Stimulated activated CD4-positive, alpha-beta T cell treated with anti-CD3 and anti-CD28 coated beads, Interleukin-1b, Interleukin-23, amount 100 ng/mL, for 48 hours (primary cell): ENCODE data around the gene SMIM30.
A peak's percentile ranks its signal among the peaks of the same experiment; 100 is the strongest.
"Not testable (repeated sequence)": the region's sequence is repeated elsewhere in the genome, so short reads cannot be mapped to it uniquely, and the experiment has no call there.

ENCODE experiments used
- DNase-seq: peaks from one replicate; pipeline ENCODE4 v3.0.0-alpha.2; 2020

Gene SMIM30

GRCh38 chr7:113118074-113118959, at the start of gene SMIM30:
Gene SMIM30 (minus strand): TSS chr7:113118554. CDS start chr7:113117578, 976 bp downstream.
- peak; percentile 88 for DNase-seq

DNA sequence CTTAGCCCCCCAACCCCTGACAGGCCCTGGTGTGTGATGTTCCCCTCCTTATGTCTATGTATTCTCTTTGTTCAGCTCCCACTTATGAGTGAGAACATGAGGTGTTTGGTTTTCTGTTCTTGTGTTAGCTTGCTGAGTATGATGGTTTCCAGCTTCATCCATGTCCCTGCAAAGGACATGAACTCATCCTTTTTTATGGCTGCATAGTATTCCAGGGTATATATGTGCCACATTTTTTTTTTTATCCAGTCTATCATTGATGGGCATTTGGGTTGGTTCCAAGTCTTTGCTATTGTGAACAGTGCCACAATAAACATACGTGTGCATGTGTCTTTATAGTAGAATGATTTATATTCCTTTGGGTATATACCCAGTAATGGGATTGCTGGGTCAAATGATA, 47.8 kb upstream of the SMIM30 start:
- DNase-seq = not testable (repeated sequence)

DNA sequence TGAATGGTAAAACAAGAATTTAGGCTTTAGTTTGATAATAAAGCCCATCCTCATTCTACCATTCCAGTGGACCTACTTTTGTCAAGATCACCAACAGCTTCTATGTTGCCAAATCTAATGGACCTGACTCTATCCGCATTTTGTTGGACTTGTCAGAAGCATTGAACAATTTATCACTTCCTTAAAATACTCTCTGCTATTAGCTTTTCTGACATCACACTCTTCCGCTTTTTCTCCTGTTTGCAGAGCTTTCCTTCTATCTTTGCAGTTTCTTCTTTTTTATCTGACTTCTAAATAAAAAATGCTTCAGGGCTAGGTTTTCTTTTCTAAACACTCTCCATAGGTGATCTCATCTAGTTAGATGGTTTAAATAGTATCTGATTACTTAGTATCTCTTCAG, 42.7 kb upstream of the SMIM30 start:
- no peak for DNase-seq

- no peak for DNase-seq
Observed at GRCh38 chr7:113159746-113160339, 41.5 kb upstream of the SMIM30 start.

DNA sequence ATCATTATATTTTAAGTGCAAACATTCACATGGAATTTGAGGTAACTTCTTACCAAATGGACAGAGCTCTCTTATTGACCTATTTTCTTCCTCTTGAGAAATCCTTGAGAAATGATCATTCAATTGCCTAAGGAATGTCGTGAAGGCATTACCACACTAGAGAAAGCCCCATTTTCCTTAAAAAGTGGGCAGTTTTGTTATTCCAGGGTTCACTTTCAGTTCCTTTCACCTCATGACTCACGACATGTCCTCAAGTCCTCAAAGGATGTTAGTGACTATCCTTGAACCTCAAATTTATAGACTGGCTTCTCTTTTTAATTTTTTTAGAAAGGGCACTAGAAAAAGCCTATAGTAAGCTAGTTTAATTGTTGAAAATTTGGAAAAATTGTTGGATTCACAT, 40.4 kb upstream of the SMIM30 start:
- DNase-seq = no peak

GRCh38 chr7:113154117-113154516, 35.8 kb upstream of the SMIM30 start:
- DNase-seq = no peak

DNA sequence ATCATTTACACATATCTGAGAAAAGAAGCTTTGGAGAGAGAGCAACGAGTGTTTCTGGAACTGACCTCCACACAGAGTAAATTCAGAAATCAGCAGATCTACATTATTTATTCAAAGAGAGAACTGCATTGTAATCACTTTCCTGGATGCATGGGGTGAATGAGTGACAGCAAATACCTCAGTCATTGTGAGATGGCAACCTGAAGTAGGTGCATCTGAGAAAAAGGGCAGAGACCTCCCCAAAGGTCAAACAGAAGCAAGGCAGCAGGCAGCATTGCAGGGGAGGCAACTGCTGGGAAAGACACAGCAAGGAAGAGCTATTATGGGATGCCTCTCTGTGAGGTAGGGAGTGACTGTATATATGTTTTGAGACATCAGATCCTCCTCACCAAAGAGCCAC, 26.5 kb upstream of the SMIM30 start:
- DNase-seq = no peak

DNA sequence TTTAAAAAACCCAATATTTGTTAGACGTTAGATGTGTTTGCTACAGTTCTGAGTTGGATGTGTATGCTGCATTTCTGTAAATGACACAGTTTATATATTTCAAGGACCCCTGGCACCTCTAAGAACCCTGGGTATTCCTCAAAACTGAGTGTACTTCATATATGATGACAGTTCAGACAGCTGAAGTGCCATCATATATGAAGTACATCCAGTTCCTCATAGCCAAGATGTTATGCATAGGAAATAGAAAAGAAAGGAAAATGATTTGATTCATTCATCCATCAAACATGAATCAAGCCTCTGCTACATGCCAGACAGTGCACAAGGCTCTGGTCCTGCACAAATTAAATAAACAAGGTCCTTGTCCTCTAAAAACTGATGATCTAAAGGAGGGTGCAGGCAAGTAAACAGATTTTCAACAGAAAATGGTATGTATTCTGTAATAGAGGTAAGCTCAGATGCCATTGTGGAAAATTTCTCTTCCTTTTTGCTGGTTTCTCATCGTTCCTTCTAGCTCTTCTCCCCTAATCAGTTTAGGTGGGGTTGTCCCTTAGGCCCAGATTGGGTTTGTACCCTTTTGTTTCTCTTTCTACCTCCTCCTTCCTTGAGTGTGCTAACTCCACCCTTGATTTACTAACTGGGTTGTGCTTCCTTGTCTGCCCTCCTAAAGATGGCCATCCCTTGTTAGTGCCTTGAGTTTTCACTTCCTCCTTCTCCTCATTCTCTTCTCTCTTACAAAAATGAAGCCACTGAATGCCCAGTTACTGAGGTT, 25.3 kb upstream of the SMIM30 start:
- no peak for DNase-seq

DNA sequence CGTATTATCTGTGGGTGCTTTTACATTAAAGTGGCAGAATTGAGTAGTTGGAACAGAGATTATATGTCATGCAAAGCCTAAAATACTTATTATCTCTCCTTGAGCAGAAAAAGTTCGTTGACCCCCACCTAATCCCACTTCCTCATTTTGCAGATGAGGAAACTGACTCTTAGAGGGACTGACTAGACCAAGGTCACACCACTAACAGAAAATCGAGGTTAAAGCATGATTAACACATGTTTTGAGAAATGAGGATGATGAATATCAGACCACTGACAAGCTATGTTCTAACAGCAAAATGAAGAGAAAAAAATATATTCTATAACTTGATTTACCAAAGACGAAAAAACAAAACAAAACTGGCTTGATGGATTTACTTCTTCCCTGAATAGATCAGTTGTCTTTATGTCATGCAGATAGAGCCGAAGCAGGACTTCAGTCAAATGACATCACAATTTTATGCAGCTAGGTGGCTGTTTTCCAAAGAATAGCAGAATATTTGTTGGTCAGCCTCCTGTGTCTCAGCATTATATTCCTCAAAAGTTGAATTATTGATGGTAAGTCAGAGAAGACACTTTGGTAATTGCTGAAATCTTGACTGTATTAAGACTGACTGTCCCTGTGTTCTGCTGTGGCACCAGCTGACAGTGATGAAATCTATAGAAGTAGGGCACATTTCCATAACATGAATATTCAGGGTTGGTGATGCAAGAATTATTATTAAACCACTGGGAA, 24.2 kb upstream of the SMIM30 start:
- no peak for DNase-seq

GRCh38 chr7:113141803-113142202, 23.4 kb upstream of the SMIM30 start:
- DNase-seq = no peak

DNA sequence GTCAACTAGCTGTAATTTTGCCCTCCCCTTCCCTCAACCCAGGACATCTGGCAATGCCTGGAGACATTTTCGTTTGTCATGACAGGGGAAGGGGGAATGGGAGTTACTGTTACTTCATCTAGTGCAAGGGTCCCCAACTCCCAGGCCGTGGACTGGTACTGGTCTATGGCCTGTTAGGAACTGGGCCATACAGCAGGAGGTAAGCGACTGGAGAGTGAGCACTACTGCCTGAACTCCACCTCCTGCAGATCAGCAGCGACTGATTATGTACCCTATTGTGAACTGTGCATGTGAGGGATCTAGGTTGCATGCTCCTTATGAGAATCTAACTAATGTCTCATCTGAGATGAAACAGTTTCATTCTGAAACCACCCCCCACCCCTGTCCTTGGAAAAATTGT, 22.6 kb upstream of the SMIM30 start:
- no peak for DNase-seq

- no peak for DNase-seq
Observed at GRCh38 chr7:113137241-113137640, 18.9 kb upstream of the SMIM30 start.

DNA sequence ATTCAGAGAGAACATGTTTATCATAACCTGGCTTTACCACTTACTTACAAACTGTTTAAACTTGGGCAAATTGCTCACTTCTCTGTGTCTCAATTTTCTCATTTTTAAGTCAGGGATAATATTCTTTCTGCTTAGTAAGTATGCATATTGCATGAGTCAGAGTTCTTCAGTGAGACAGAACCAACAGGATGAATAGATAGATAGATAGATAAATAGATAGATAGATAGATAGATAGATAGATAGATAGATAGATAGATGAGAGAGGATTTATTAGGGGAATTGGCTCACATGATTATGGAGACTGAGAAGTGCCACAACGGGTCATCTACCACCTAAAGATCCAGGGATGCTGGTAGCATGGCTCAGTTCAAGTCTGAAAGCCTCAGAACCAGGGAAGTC, 15.7 kb upstream of the SMIM30 start:
- no peak for DNase-seq

- DNase-seq = no peak
Observed at GRCh38 chr7:113131367-113131766, 13.0 kb upstream of the SMIM30 start.

DNA sequence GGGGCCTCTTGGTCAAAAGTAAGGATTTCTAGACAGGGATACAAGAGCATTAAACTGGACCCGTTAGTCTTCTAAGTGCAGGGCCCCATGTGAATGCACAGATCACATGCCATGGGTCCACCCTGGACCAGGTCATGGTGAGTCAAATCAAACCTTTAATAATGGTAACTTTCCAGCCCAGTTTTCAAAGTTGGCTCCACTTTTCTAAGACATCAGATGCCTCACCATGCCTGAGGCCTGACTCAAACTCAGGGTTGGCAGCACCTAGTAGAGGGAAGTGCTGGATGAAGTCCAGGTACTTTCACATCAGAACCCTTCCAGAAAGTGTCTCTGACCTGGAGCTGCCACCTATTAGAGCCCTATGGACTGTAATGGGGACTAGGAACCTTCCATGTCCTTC, 9.7 kb upstream of the SMIM30 start:
- no peak for DNase-seq

DNA sequence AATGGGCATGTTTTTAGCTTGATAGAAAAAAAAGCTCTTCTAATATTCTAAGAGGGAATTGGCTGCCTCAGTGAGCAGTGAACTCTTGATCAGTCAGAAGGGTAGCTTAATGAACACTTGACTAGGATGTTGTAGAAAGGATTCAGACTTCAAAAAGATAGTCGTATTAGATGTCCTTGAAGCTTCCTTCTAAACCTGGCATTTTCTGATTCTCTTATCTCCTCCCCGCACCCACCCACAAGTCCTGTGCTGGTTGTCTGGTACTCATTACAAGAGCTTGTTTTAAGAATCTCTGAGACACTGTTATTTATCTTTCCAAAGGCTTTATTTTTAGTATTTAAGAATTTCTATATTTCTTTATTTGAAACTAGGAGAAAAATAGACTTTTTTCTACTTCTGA, 7.4 kb upstream of the SMIM30 start:
- DNase-seq = no peak

DNA sequence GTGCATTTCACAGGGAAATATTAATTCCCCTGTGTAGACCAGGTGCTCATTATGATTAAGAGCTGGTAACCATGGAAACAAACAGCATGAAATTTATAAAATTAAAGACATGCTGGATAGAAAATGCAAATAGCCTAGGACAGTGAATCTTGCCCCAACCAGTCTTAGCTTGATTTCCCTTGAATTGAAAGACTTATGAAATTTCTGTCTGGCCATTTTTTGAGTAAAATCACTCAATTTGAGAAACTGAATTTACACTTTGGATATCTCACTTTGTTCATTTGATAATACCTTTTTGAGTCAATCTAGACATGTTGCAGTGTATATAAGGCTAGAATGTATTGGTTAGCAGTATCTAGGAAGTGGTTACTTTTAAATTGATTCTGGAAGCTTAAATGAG, 4.4 kb upstream of the SMIM30 start:
- DNase-seq = no peak

GRCh38 chr7:113120647-113121046, 2.3 kb upstream of the SMIM30 start:
- DNase-seq = no peak

- DNase-seq = no peak
Observed at GRCh38 chr7:113119429-113119828, 1.1 kb upstream of the SMIM30 start.

DNA sequence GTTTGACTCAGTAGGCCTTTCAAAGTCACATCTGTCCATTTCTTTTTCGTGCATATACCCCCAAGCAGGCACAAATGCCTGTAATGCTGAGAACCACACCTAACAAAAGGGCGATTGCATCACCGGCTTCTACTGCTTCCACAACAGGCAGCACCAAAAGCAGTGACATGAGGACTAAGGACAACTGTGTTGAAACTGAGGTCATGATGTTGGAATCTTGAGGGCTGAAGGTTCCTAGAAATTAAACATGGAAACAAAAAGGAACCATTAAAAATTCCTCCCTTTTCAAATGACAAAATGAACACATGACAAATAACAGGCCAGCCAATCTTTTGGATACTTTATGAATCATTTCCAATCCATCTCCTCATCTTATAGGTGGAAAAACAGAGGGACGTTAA, 980 bp downstream of the SMIM30 start:
- DNase-seq = not testable (repeated sequence)

GRCh38 chr7:113113912-113114311, 4.4 kb downstream of the SMIM30 start:
- DNase-seq = no peak

GRCh38 chr7:113109718-113110117, 8.6 kb downstream of the SMIM30 start:
- DNase-seq = no peak

GRCh38 chr7:113100121-113100603, 18.2 kb downstream of the SMIM30 start:
- no peak for DNase-seq
